GM19372 (cell line): ENCODE measurements around the gene SLC16A6.
"Not testable (repeated sequence)": the region's sequence is repeated elsewhere in the genome, so short reads cannot be mapped to it uniquely, and the experiment has no call there.

ENCODE experiments used
- ATAC-seq: cut with Tn5 transposase; IDR thresholded peaks from one replicate; pipeline ENCODE4 v1.9.1; 2021; ENCODE audit warnings: mild to moderate bottlenecking, low read depth, moderate library complexity; ENCODE audit not compliant: unreplicated experiment

The SLC16A6 gene

GRCh38 chr17:68291836-68292688 is 1.1 kb upstream of the SLC16A6 start:
- ATAC-seq, result peak; percentile 56

DNA sequence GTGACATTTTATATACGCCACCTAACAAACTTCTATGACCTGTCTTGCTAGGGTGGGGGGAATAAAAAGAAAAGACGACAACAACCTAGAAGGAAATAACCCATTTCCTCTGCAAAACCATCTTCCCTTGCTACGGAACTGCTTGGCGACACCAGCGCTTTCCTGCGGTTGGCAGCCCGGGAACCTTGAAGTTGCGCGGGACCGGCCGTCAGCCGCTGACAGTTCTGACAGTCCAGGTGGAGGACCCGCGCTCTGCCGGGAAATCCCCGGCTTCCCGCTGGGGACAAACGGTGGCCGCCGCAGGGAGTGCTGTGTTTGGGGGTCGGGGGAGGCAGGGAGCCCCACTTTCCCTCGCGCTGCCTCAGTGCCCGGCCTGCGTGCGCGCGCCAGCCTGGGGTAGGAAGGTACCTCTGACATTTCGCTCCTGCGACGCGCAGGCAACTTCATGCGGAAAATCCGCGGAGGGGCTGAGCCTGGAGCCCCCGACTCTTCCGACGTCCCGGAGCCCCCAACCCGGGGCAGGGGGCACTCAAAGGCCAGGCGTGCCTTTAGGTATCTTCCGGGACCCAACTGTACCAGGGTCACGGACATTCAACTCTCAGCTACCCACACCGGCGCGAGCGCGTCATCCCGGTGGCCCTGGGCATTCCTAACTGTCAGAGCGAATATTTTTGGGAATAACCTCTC is 516 bp downstream of the SLC16A6 start:
- ATAC-seq, result no peak

GRCh38 chr17:68289936-68290267 is 1.0 kb downstream of the SLC16A6 start:
- ATAC-seq, result no peak

DNA sequence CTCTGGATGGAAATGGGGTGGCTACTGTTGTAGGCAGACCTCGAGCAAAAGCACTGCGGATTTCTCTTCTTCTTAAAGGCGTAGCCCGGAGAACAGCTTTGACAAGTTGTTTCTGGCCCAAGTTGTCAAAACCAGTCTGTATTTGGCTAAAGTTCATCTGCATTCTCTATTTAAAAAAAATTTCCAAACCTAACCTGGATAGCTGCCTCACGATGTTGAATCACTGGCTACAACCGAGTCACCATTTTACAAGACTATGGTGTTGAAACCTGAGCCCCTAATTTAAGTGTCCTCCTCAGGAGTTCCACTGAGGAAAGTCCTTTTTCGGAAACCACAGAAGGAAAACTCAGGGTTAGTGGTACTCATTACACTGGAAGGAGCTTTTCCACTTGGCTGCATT is 1.5 kb downstream of the SLC16A6 start:
- ATAC-seq, result no peak

GRCh38 chr17:68288804-68289203 is 2.1 kb downstream of the SLC16A6 start:
- ATAC-seq, result no peak

GRCh38 chr17:68288375-68288774 is 2.6 kb downstream of the SLC16A6 start:
- ATAC-seq, result no peak

GRCh38 chr17:68281965-68282364 is 9.0 kb downstream of the SLC16A6 start:
- ATAC-seq, result not testable (repeated sequence)

DNA sequence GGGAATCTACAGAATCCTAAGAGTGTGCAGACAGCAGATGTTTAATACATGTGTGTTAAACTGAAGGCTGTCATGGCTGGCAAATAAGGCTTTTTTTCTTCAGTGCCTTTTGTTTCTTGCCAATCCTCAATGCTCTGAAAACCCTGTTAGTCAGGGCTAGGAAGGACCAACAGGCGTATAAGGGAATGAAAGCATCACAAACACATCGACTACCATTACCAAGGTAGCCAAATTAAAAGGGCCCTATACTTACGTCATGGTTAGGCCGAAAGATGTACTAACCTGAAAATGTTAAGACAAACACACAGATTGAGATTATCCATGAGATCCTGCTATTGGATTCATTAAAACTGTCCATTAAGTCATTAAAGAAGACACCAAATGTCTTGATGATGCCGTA is 13.1 kb downstream of the SLC16A6 start:
- ATAC-seq, result no peak

DNA sequence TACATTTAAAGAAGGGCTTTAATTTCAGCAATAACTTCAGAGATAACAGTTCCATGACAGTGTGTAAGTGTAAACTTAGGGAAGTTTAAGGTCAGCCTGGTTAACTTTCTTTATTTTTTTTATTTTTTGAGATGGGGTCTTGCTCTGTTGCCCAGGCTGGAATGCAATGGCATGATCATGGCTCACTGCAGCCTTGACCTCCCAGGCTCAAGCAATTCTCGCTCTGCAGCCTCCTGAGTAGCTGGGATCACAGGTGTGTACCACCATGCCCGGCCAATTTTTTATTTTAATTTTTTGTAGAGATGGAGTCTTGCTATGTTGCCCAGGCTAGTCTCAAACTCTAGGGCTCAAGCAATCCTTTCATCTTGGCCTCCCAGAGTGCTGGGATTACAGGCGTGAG is 14.6 kb downstream of the SLC16A6 start:
- not testable (repeated sequence) for ATAC-seq

- ATAC-seq, result no peak
Observed at GRCh38 chr17:68273722-68274121, 17.2 kb downstream of the SLC16A6 start.

- ATAC-seq, result not testable (repeated sequence)
Observed at GRCh38 chr17:68265833-68266232, 25.1 kb downstream of the SLC16A6 start.

- ATAC-seq, result peak; percentile 45
Observed at GRCh38 chr17:68263101-68263681, 27.7 kb downstream of the SLC16A6 start.

DNA sequence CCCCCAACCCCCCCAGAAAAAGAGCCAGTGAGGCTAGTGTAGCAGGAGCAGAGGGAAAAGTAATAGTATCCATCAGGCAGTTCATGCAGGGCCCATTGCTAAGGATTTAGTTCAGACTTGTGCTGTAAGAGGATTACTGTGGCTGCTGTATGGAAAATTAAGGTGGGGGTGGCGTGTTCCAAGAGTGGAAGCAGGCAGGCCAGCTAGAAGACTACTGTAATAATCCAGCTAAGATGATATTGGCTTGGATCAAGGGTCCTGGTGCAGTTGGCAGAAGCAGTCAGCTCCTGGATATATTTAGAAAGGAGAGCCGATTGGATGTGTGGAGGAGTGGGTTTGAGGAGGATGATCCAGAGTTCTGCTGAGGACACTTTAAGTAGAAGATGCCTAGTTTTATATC is 28.5 kb downstream of the SLC16A6 start:
- not testable (repeated sequence) for ATAC-seq

DNA sequence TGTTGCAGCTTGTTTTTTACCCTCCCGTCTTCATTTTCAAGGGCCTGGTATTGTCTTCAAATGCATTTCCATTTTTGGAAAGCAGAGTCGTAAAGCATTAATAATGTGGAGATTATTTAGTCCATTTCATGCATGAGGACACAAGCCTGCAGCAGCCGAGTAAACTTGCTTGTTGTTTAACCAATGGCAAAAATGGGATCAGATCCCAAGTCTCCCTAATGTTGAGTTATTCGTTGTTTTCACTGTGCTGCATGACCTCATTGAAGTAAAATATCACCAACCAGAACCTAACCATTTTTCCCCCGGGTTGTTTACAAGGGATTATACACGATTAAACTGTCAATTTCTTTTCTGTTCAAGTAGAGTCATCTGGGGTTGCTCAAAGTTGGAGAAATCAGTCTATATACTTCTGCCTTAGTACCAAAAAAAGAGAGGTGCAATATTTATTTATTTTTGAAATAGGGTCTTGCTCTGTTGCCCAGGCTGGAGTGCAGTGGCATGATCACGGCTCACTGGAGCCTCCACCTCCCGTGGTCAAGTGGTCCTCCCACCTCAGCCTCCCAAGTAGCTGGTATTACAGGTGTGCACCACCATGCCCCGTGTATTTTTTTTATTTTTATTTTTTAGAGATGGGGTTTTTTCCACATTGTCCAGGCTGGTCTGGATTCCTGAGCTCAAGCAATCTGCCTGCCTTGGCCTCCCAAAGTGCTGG is 30.7 kb downstream of the SLC16A6 start:
- no peak for ATAC-seq

- not testable (repeated sequence) for ATAC-seq
Observed at GRCh38 chr17:68259648-68259951, 31.3 kb downstream of the SLC16A6 start.

DNA sequence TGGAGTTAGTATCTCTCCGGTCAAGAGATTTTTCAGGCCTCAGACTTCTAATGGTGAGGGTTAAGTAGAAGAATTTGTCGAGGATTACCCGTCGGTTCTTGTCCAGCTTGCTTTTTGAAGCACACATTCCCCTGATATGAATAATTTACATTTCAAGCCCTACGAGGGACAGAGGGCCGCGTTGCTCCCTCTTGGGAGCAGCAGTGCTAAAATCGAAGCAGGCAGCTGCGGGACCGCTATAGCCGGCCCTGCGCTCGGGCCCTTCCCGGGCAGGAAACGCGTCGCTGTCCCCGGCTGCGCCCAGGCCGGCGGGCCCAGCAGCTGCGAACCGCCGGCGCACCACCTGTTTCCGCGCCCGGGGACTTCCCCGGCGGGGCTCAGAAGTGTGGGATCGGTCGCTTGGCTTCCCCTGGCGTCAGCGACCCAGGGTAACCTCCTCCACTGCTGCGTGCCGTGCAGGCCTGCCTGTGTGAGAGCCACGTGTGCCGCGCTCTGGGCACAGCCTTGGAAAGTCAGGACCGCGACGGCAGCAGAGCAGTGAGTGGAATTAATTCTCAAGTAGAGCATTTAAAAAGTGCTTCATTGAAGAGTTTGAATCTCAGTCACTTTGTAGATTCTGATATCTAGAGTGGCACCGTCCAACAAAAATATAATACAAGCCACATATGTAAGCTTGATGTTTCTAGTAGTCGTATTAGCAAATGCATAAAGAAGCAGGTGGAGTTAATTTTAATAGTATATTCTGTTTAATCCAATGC is 31.9 kb downstream of the SLC16A6 start:
- peak; percentile 89 for ATAC-seq

DNA sequence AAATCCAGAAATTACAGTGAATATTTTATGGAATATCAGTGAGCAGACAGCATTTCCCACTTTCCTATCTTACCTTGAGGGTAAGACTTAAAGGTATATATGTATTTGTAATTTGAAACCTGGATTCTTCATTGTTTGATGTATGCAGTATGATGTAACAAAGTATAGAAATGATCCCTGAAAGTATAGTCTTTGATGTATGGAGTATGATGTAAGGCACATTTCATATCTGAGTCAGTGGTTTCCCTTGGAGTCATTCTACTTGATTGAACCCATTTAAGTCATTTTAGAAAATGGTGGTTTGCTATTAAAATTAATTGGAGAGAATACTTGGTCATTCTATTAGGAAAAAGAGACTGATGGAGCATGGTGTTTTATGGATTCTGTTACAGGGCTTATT is 33.0 kb downstream of the SLC16A6 start:
- ATAC-seq, result no peak

- ATAC-seq, result not testable (repeated sequence)
Observed at GRCh38 chr17:68256701-68257100, 34.2 kb downstream of the SLC16A6 start.

- ATAC-seq, result no peak
Observed at GRCh38 chr17:68255731-68256538, 35.0 kb downstream of the SLC16A6 start.

GRCh38 chr17:68255151-68255550 is 35.8 kb downstream of the SLC16A6 start:
- ATAC-seq, result no peak
